ENCODE results near the gene GMDS. TPM values are rescaled to one million over a fixed set of nuclear protein-coding genes. Genes with fewer than 3 reads are reported as not detected.
A peak's percentile ranks its signal among the peaks of the same experiment; 100 is the strongest.

The GMDS gene
- total RNA-seq, 2 donors from 2014 or later: 18.2 to 20.5 TPM

DNA sequence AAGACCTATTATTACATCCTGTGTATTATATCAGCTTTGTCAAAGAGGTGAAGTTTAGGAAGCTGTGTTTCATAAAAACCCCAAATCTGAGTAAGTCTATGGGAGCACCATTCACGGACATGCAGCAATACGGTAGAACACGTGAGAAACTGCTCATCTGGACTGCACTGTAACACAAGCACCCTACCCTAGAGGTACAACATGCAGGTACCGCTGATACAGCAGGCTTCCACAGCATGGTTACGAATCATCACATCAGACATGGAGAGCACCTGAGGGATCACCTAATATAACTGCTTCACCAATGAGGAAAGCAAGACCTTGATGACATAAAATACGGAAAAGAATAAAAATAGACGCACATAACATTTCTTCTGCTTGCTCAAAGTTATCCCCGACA is 96.7 kb downstream of the GMDS start:
- no peak overlapping the region for H3K4me3 Mint-ChIP-seq
- peaks cover 2% of the 10 kb centered on the region for H3K36me3 Mint-ChIP-seq (ENCODE audit: low read depth)
- peaks cover 1% of the 10 kb centered on the region for H3K4me1 Mint-ChIP-seq
- DNase-seq (no peak), ATAC-seq (no peak)
- H3K9me3 ChIP-seq (ENCODE audit: control insufficient read depth, low read length, poor library complexity, severe bottlenecking): no peaks in the 10 kb centered on the region
- H3K27ac Mint-ChIP-seq: no peak overlapping the region
- no peaks in the 10 kb centered on the region for H3K27me3 Mint-ChIP-seq

GRCh38 chr6:2147766-2148448 is 97.5 kb downstream of the GMDS start:
- Mint-ChIP-seq H3K4me1 (peaks cover 5% of the 10 kb centered on the region), H3K36me3 (ENCODE audit: low read depth) (peaks cover 2% of the 10 kb centered on the region), H3K27ac (no peak overlapping the region), H3K4me3 (no peak overlapping the region), H3K27me3 (no peaks in the 10 kb centered on the region)
- DNase-seq (no peak), ATAC-seq (no peak)
- H3K9me3 ChIP-seq (ENCODE audit: control insufficient read depth, low read length, poor library complexity, severe bottlenecking): no peaks in the 10 kb centered on the region

- no peak for ATAC-seq
- H3K27ac Mint-ChIP-seq: no peak overlapping the region
These were observed 98.1 kb downstream of the GMDS start for GRCh38 chr6:2147261-2147660.

GRCh38 chr6:2144210-2144609 is 101.2 kb downstream of the GMDS start:
- no peak for ATAC-seq
- Mint-ChIP-seq H3K27ac (no peak overlapping the region), H3K27me3 (no peaks in the 10 kb centered on the region), H3K36me3 (ENCODE audit: low read depth) (peaks cover 2% of the 10 kb centered on the region), H3K4me3 (no peak overlapping the region), H3K4me1 (peaks cover 13% of the 10 kb centered on the region)
- DNase-seq: no peak
- H3K9me3 ChIP-seq (ENCODE audit: control insufficient read depth, low read length, poor library complexity, severe bottlenecking): no peaks in the 10 kb centered on the region

More at GRCh38 chr6:2147261-2147660, 98.1 kb downstream of the GMDS start:
- H3K9me3 ChIP-seq (ENCODE audit: control insufficient read depth, low read length, poor library complexity, severe bottlenecking): no peaks in the 10 kb centered on the region
- no peaks in the 10 kb centered on the region for H3K27me3 Mint-ChIP-seq
- H3K36me3 Mint-ChIP-seq (ENCODE audit: low read depth): peaks cover 2% of the 10 kb centered on the region
- H3K4me1 Mint-ChIP-seq: peaks cover 5% of the 10 kb centered on the region
- DNase-seq: no peak
- H3K4me3 Mint-ChIP-seq: no peak overlapping the region

DNA sequence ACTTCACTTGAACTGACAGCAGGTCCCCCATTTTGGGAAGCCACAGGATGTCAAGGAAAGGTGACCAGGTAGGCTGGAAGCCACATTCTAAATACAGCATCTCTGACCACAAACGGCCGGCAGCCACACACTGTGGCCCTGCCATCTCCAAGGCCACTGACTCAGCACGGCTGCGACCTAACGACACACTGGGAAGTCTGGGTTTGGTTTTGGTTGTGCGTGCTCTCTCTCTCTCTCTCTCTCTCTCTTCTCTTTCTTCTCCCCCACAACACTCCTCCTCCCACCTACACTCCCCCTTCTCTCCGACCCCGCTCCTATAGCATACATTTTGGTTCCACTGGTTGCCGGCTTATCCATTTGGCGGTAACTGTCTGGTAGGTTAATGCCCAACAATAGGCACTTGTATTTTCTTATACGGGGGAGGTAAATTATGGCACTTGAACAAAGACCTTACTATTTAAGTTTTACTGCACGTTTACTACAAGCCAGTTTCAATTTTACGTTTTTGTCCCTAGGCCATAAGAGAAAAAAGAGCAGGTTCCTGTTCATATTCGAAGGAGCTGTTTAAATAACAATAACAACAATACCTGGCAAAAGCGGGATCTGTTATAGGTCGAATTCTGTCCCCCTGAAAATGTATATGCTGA is 103.6 kb downstream of the GMDS start:
- Mint-ChIP-seq H3K27ac (no peak overlapping the region), H3K36me3 (ENCODE audit: low read depth) (no peaks in the 10 kb centered on the region), H3K4me1 (peaks cover 13% of the 10 kb centered on the region), H3K27me3 (no peaks in the 10 kb centered on the region), H3K4me3 (no peak overlapping the region)
- H3K9me3 ChIP-seq (ENCODE audit: control insufficient read depth, low read length, poor library complexity, severe bottlenecking): no peaks in the 10 kb centered on the region
- ATAC-seq (no peak), DNase-seq (no peak)

DNA sequence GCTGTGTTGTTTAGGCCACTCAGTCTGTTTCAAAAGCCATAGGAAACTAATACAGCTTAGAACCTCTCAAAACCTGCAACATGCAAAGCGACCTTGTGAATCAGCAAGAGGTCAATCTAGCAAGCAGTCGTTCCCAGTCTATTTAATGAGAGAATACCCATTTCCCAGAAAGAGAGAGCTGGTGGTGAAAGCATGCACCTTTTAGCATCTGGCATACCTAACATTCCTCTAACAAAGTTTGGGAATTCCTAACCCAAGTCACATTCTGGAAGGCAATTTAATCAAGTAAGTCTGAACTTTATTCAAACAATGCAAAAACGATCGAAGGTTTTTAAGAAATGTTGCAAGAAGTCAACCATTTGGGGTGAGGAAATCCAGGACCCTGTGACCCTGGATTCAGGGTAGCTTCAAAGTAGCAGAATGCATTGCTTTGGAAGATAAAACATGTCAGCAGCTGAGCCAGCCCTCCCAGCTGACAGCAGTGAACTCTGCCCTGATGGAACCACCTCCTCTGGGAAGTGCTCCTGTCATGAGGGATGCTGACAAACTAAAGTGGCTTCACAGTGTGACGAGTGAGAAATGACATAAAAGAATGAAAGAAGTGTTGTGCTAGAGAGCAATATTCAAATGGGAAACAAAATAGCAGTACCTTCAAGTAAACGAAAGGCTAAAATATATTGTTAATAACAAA is 104.8 kb downstream of the GMDS start:
- H3K9me3 ChIP-seq (ENCODE audit: control insufficient read depth, low read length, poor library complexity, severe bottlenecking): no peaks in the 10 kb centered on the region
- Mint-ChIP-seq H3K4me3 (no peak overlapping the region), H3K4me1 (peaks cover 13% of the 10 kb centered on the region), H3K36me3 (ENCODE audit: low read depth) (no peaks in the 10 kb centered on the region), H3K27me3 (no peaks in the 10 kb centered on the region), H3K27ac (no peak overlapping the region)
- no peak for ATAC-seq
- no peak for DNase-seq

DNA sequence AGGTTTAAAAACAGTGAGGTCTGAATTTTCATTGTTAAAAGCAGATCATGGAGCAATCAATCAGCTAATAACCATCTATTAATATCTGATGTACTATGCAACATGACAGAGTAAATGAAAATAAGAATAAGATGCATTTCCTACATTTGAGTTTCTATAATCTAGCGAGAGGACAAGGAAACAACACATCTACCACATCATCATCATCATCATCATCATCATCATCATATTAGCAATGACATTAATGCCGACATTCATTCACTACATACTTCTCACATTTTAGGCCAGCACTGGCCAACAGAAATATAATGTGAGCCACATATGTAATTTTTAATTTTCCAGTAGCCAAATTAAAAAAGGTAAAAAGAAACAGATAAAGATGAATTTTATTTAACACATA is 110.0 kb downstream of the GMDS start:
- no peaks in the 10 kb centered on the region for H3K27me3 Mint-ChIP-seq
- no peaks in the 10 kb centered on the region for H3K36me3 Mint-ChIP-seq (ENCODE audit: low read depth)
- no peak overlapping the region for H3K4me3 Mint-ChIP-seq
- peaks cover 10% of the 10 kb centered on the region for H3K4me1 Mint-ChIP-seq
- ATAC-seq (no peak), DNase-seq (no peak)
- no peak overlapping the region for H3K27ac Mint-ChIP-seq
- no peaks in the 10 kb centered on the region for H3K9me3 ChIP-seq (ENCODE audit: control insufficient read depth, low read length, poor library complexity, severe bottlenecking)

GRCh38 chr6:2134554-2134953 is 110.9 kb downstream of the GMDS start:
- no peak overlapping the region for H3K4me3 Mint-ChIP-seq
- H3K4me1 Mint-ChIP-seq: peaks cover 10% of the 10 kb centered on the region
- H3K9me3 ChIP-seq (ENCODE audit: control insufficient read depth, low read length, poor library complexity, severe bottlenecking): no peaks in the 10 kb centered on the region
- ATAC-seq (no peak), DNase-seq (no peak)
- H3K27me3 Mint-ChIP-seq: no peaks in the 10 kb centered on the region
- H3K36me3 Mint-ChIP-seq (ENCODE audit: low read depth): no peaks in the 10 kb centered on the region
- H3K27ac Mint-ChIP-seq: no peak overlapping the region

DNA sequence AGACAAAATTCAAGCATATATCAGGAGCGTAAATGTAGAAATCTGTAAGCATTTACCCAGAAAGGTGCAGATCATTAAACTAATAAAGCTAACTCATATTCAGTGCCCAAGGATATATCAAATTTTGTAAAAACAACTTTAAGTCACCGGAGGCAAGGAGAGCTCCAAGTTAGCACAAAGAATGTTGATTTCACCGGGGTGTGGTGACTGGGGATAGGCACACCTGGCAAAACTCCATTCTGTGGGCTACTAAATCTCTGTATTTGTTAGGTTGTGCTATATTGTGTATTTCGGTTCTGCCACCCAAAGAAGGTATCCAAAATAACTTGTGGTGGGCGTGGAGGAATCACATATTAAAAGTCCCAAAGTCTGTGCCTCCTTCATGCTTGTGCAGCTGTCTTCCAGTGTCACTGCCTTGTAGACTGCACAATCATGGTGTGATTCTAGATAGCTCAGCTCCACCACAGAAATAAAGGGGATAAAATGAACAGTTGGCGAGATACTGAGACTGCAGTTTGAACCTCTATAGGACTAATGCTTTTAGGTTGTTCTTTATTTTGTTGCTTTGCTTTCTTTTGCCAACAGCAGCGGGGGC is 111.6 kb downstream of the GMDS start:
- Mint-ChIP-seq H3K4me3 (no peak overlapping the region), H3K36me3 (ENCODE audit: low read depth) (no peaks in the 10 kb centered on the region), H3K27ac (no peak overlapping the region), H3K27me3 (no peaks in the 10 kb centered on the region), H3K4me1 (peaks cover 15% of the 10 kb centered on the region)
- DNase-seq (no peak), ATAC-seq (no peak)
- no peaks in the 10 kb centered on the region for H3K9me3 ChIP-seq (ENCODE audit: control insufficient read depth, low read length, poor library complexity, severe bottlenecking)

DNA sequence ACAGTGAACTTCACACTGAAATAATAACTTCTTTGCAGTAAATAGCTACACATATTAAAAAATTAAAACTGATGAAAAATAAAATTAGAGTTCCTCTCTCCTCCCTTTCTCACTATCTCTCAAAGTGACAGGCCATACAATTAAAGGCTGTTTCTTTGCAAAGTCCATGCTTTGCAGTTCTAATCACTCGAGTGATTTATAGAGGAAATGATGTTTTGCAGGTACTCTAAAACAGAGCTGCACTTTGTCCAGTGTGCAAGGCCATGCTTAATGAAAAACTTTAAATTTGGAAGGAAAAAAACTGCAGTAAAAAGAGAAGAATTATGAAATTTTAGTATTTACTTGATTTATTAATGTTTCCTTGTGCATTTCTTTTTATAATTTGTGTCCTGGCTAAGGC is 112.5 kb downstream of the GMDS start:
- Mint-ChIP-seq H3K36me3 (ENCODE audit: low read depth) (no peaks in the 10 kb centered on the region), H3K27me3 (no peaks in the 10 kb centered on the region), H3K27ac (no peak overlapping the region), H3K4me1 (peaks cover 20% of the 10 kb centered on the region), H3K4me3 (no peak overlapping the region)
- DNase-seq (no peak), ATAC-seq (no peak)
- no peaks in the 10 kb centered on the region for H3K9me3 ChIP-seq (ENCODE audit: control insufficient read depth, low read length, poor library complexity, severe bottlenecking)

GRCh38 chr6:2132416-2132815 is 113.0 kb downstream of the GMDS start:
- H3K4me1 Mint-ChIP-seq: peaks cover 25% of the 10 kb centered on the region
- H3K36me3 Mint-ChIP-seq (ENCODE audit: low read depth): no peaks in the 10 kb centered on the region
- H3K9me3 ChIP-seq (ENCODE audit: control insufficient read depth, low read length, poor library complexity, severe bottlenecking): no peaks in the 10 kb centered on the region
- no peak for ATAC-seq
- DNase-seq: no peak
- no peaks in the 10 kb centered on the region for H3K27me3 Mint-ChIP-seq
- no peak overlapping the region for H3K27ac Mint-ChIP-seq
- no peak overlapping the region for H3K4me3 Mint-ChIP-seq

DNA sequence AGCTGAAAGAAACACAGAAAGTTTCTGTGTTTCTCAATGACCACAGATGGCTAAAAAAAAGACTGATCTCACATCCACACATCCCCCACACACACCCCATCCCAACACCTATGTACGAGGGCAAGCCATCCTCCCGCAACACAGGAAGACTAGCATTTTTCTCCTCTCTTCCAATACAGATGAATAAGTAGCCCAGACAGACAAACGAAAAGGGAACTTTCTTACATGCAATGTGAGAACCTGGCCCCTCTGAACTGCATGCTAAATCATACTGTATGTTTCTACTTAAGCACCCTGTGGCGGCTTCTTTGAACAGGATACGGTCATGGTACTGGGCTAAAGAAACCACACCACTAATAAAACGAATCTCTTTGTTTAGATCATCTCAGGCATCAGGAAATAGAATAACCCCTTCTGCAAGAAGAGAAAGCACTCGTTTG is 116.2 kb downstream of the GMDS start:
- peaks cover 3% of the 10 kb centered on the region for H3K36me3 Mint-ChIP-seq (ENCODE audit: low read depth)
- peaks cover 24% of the 10 kb centered on the region for H3K4me1 Mint-ChIP-seq
- DNase-seq: no peak
- no peaks in the 10 kb centered on the region for H3K9me3 ChIP-seq (ENCODE audit: control insufficient read depth, low read length, poor library complexity, severe bottlenecking)
- no peaks in the 10 kb centered on the region for H3K27me3 Mint-ChIP-seq
- ATAC-seq: no peak
- no peak overlapping the region for H3K4me3 Mint-ChIP-seq
- peak overlapping the region; percentile 10 for H3K27ac Mint-ChIP-seq

GRCh38 chr6:2127484-2127911 is 117.9 kb downstream of the GMDS start:
- Mint-ChIP-seq H3K4me3 (no peak overlapping the region), H3K4me1 (peaks cover 21% of the 10 kb centered on the region), H3K27me3 (no peaks in the 10 kb centered on the region), H3K36me3 (ENCODE audit: low read depth) (peaks cover 3% of the 10 kb centered on the region), H3K27ac (peak overlapping the region; percentile 74)
- no peaks in the 10 kb centered on the region for H3K9me3 ChIP-seq (ENCODE audit: control insufficient read depth, low read length, poor library complexity, severe bottlenecking)
- ATAC-seq: peak; percentile 56
- no peak for DNase-seq
